HepG2 (cell line): ENCODE results near the gene ENG. TPM values are rescaled to one million over a fixed set of nuclear protein-coding genes. Genes with fewer than 3 reads are reported as not detected.

Experiments
- ATAC-seq: fragments of 200-7000 bp; cut with Tn5 transposase; 3 replicates; pipeline ENCODE4 v1.9.1; 2020; ENCODE audit warnings: mild to moderate bottlenecking, moderate library complexity
- BruUV-seq: library from RNA; stranded (reverse); fragments of 400-500 nt; replicated peaks from 2 replicates; lab custom pipeline; 2021; lab: Mats Ljungman, UMichigan
- CTCF ChIA-PET: fragments of 300-600 bp; formaldehyde crosslinking; extraction: SDS; loops from one replicate; lab custom pipeline; 2021; ENCODE audit warnings: low total read pairs, inconsistent platforms, low intra/inter-chr PET ratio; lab: Yijun Ruan, JAX
- POLR2A ChIA-PET: fragments of 350-600 bp; sonication (Branson Sonifier 250); formaldehyde crosslinking; loops from one replicate; lab custom pipeline; 2020; ENCODE audit warnings: antibody characterized with exemption, inconsistent platforms; lab: Yijun Ruan, JAX
- DNase-seq: peaks from one replicate; pipeline ENCODE4 v3.0.0-alpha.2; 2015; ENCODE audit warnings: low spot score
- FAIRE-seq: peaks from 3 replicates; lab custom pipeline; 2011; peaks lifted over from hg19 to GRCh38; lab: Jason Lieb, UNC
- H2AFZ ChIP-seq: one replicate; pipeline ENCODE4 v1.6.1; 2011; ENCODE audit warnings: low read length, inconsistent platforms
- H3K27ac ChIP-seq: fragments of 300-600 bp; 3 replicates; pipeline ENCODE4 v1.8.0; 2011; ENCODE audit warnings: mixed run types, mild to moderate bottlenecking, mixed read lengths, low read length, inconsistent platforms; ENCODE audit not compliant: insufficient read depth; ENCODE audit errors: extremely low read length
- H3K27me3 ChIP-seq, 2 experiments: fragments of 200-600 bp in 1 of 2; 2 replicates in 1 of 2; 3 replicates in 1 of 2; pipeline versions ENCODE4 v1.6.0 to v1.8.0; 2011; ENCODE audit warnings: low read length in 2 of 2, mild to moderate bottlenecking in 2 of 2, moderate library complexity in 2 of 2, inconsistent platforms in 1 of 2; ENCODE audit not compliant: insufficient read depth in 2 of 2, control insufficient read depth in 1 of 2
- H3K36me3 ChIP-seq, 2 experiments: fragments of 200-600 bp in 1 of 2; replicated peaks in 1 of 2; 2 replicates in 1 of 2; 3 replicates in 1 of 2; pipeline versions ENCODE4 v1.5.1 to v1.8.0; 2011; ENCODE audit warnings: low read length in 2 of 2, inconsistent platforms in 1 of 2; ENCODE audit not compliant: insufficient read depth in 2 of 2, control insufficient read depth in 1 of 2
- H3K4me1 ChIP-seq: 2 replicates; pipeline ENCODE4 v1.5.1; 2012; ENCODE audit warnings: low read length, inconsistent platforms; ENCODE audit not compliant: insufficient read depth
- H3K4me2 ChIP-seq: 2 replicates; pipeline ENCODE4 v1.6.0; 2011; ENCODE audit warnings: low read depth, low read length, inconsistent platforms
- H3K4me3 ChIP-seq, 3 experiments: fragments of 200-600 bp in 1 of 3; sonication (generic), shearing (Covaris generic) in 1 of 3; replicated peaks in 1 of 3; 2 replicates each; pipeline ENCODE4 v1.5.1; 2011 to 2016; ENCODE audit warnings: low read length in 3 of 3, inconsistent platforms in 2 of 3, low read depth in 2 of 3, mild to moderate bottlenecking in 2 of 3, control low read depth in 1 of 3, mixed read lengths in 1 of 3; ENCODE audit not compliant: insufficient read depth in 1 of 3
- H3K79me2 ChIP-seq: one replicate; pipeline ENCODE4 v1.6.1; 2011; ENCODE audit warnings: low read length, inconsistent platforms; ENCODE audit not compliant: insufficient read depth
- H3K9ac ChIP-seq: 2 replicates; pipeline ENCODE4 v1.6.0; 2011; ENCODE audit warnings: mild to moderate bottlenecking, low read depth, low read length, inconsistent platforms; ENCODE audit not compliant: insufficient read depth
- H3K9me3 ChIP-seq: 2 replicates; pipeline ENCODE4 v1.5.1; 2012; ENCODE audit warnings: mild to moderate bottlenecking, low read length
- H4K20me1 ChIP-seq: 2 replicates; pipeline ENCODE4 v1.6.0; 2011; ENCODE audit warnings: inconsistent platforms, mild to moderate bottlenecking, low read length, moderate library complexity; ENCODE audit not compliant: insufficient read depth
- BCL6 ChIP-seq: IDR thresholded peaks from 2 replicates; pipeline ENCODE4 v1.6.1; 2016; ENCODE audit warnings: missing genetic modification reagents, missing compliant biosample characterization
- DR1 ChIP-seq: sonication (generic); formaldehyde crosslinking; IDR thresholded peaks from 2 replicates; pipeline ENCODE4 v1.8.0; 2021; ENCODE audit warnings: mild to moderate bottlenecking, missing genetic modification reagents, inconsistent platforms
- FOXO1 ChIP-seq: sonication (generic); formaldehyde crosslinking; IDR thresholded peaks from 2 replicates; pipeline ENCODE4 v1.4.0; 2020; ENCODE audit warnings: missing genetic modification reagents
- IKZF4 ChIP-seq: sonication (generic); formaldehyde crosslinking; IDR thresholded peaks from 2 replicates; pipeline ENCODE4 v1.5.1; 2020; ENCODE audit warnings: borderline replicate concordance, mild to moderate bottlenecking, low read depth, missing genetic modification reagents; ENCODE audit errors: not compliant biosample characterization
- LCORL ChIP-seq, 2 experiments: fragments of 450-650 bp in 1 of 2; sonication (generic) in 1 of 2; formaldehyde crosslinking in 1 of 2; IDR thresholded peaks; 2 replicates each; pipeline versions ENCODE4 v1.5.0 to v1.6.1; 2017 to 2020; ENCODE audit warnings: antibody characterized with exemption in 1 of 2, missing genetic modification reagents in 1 of 2
- MNT ChIP-seq: fragments of 450-650 bp; IDR thresholded peaks from 2 replicates; pipeline ENCODE4 v1.6.1; 2016
- NCOA2 ChIP-seq: sonication (generic); formaldehyde crosslinking; IDR thresholded peaks from 2 replicates; pipeline ENCODE4 v1.8.0; 2022; ENCODE audit warnings: inconsistent platforms
- NFATC3 ChIP-seq: sonication (generic); formaldehyde crosslinking; IDR thresholded peaks from 2 replicates; pipeline ENCODE4 v1.5.1; 2020; ENCODE audit warnings: mild to moderate bottlenecking, missing genetic modification reagents
- NFRKB ChIP-seq: fragments of 450-650 bp; IDR thresholded peaks from 2 replicates; pipeline ENCODE4 v1.6.1; 2017
- SNAPC5 ChIP-seq: sonication (generic); formaldehyde crosslinking; IDR thresholded peaks from 2 replicates; pipeline ENCODE4 v1.8.1; 2023; ENCODE audit warnings: mild to moderate bottlenecking, missing genetic modification reagents, borderline replicate concordance
- SRY ChIP-seq: sonication (generic); formaldehyde crosslinking; IDR thresholded peaks from 2 replicates; pipeline ENCODE4 v1.8.0; 2022; ENCODE audit warnings: mild to moderate bottlenecking, missing genetic modification reagents
- YEATS2 ChIP-seq: sonication (generic); formaldehyde crosslinking; IDR thresholded peaks from 2 replicates; pipeline ENCODE4 v1.4.0; 2020; ENCODE audit warnings: missing genetic modification reagents, borderline replicate concordance
- ZBTB33 ChIP-seq: sonication (generic); formaldehyde crosslinking; IDR thresholded peaks from 2 replicates; pipeline ENCODE4 v1.4.0; 2020; ENCODE audit warnings: missing genetic modification reagents
- ZBTB8A ChIP-seq: sonication (generic); formaldehyde crosslinking; IDR thresholded peaks from 2 replicates; pipeline ENCODE4 v1.4.0; 2020; ENCODE audit warnings: mild to moderate bottlenecking, low read depth, missing genetic modification reagents, borderline replicate concordance
- ZNF205 ChIP-seq: IDR thresholded peaks from 2 replicates; pipeline ENCODE4 v1.6.1; 2018; ENCODE audit warnings: missing biosample characterization, missing genetic modification reagents
- ZNF280B ChIP-seq: sonication (generic); formaldehyde crosslinking; IDR thresholded peaks from 2 replicates; pipeline ENCODE4 v1.5.0; 2020; ENCODE audit warnings: missing genetic modification reagents, mild to moderate bottlenecking, borderline replicate concordance
- ZNF414 ChIP-seq: sonication (generic); formaldehyde crosslinking; IDR thresholded peaks from 2 replicates; pipeline ENCODE4 v1.5.0; 2020; ENCODE audit warnings: missing genetic modification reagents
- ZNF674 ChIP-seq: sonication (generic); formaldehyde crosslinking; IDR thresholded peaks from 2 replicates; pipeline ENCODE4 v1.5.0; 2020; ENCODE audit warnings: low read depth, mild to moderate bottlenecking, missing genetic modification reagents
- WGBS: methylation state at CpG from one replicate; pipeline ENCODE4 v1.1.6; 2017; ENCODE audit warnings: low lambda C conversion rate; 5-methylcytosine and 5-hydroxymethylcytosine counted together
- in situ Hi-C: cut with HindIII; loops from 2 replicates; pipeline ENCODE4 v1.10.0; 2017; ENCODE audit warnings: low pct_unique_long_range_greater_than_20kb; ENCODE audit not compliant: extremely low pct_ligation_motif_present
- intact Hi-C: fragments of 100-400 bp; cut with micrococcal nuclease; formaldehyde crosslinking; loops from one replicate; pipeline ENCODE4 v1.10.0; 2022; ENCODE audit not compliant: unreplicated experiment
- polyA plus RNA-seq, 8 experiments: library from polyadenylated mRNA; depleted of rRNA in 3 of 8; stranded (reverse) in 7 of 8; unstranded in 1 of 8; fragments of >200 nt; fragmentation: Illumina TruSeq in 4 of 8; extraction: Trizol in 4 of 8; gene quantifications; 2 replicates each; pipeline versions ENCODE4 v1.2.1 to v1.2.3, GENCODE V29; 2011 to 2016; ENCODE audit warnings: low read depth in 4 of 8, missing spikeins in 1 of 8, mixed read lengths in 1 of 8; ENCODE audit not compliant: insufficient read depth in 1 of 8
- total RNA-seq, 5 experiments: library from RNA; depleted of rRNA; stranded (reverse); fragments of >200 nt; fragmentation: Illumina TruSeq; extraction: Trizol; gene quantifications; 2 replicates each; pipeline ENCODE4 v1.2.3, GENCODE V29; 2016; ENCODE audit warnings: low read depth in 1 of 5

ENG gene
- total and polyA plus RNA-seq, 2 of the 13 experiments (the other 11 are each of a cell fraction or from before 2014, with no cell fraction given), result 0.02 to 1.1 TPM

- no peak for FAIRE-seq
- peak overlapping the region; percentile 57 for H3K4me2 ChIP-seq
- TF ChIP-seq BCL6 (CRISPR knock-in tag) (peak; percentile 58; the same call in 1 of the 2 replicates), SRY (CRISPR knock-in tag) (no peak), NCOA2 (CRISPR knock-in tag) (no peak), ZBTB8A (CRISPR knock-in tag) (no peak), ZNF414 (CRISPR knock-in tag) (no peak), DR1 (CRISPR knock-in tag) (no peak), ZNF280B (CRISPR knock-in tag) (no peak), LCORL (IDR thresholded peaks at IDR 0.05) (no peak), LCORL (CRISPR knock-in tag; IDR thresholded peaks at IDR 0.05) (no peak), YEATS2 (no peak), IKZF4 (CRISPR knock-in tag) (no peak), SNAPC5 (CRISPR knock-in tag) (no peak), MNT (no peak), NFRKB (no peak), NFATC3 (CRISPR knock-in tag) (no peak), ZNF674 (CRISPR knock-in tag) (no peak), FOXO1 (no peak), ZNF205 (CRISPR knock-in tag) (no peak), ZBTB33 (peak; percentile 49; the same call in 1 of the 2 replicates)
Measured at GRCh38 chr9:127846443-127847177, 7.8 kb downstream of the ENG start.

More at GRCh38 chr9:127846443-127847177, 7.8 kb downstream of the ENG start:
- no peak overlapping the region for H3K27ac ChIP-seq
- ATAC-seq, result peak; percentile 45
- H4K20me1 ChIP-seq, result no peaks in the 10 kb centered on the region
- H3K27me3 ChIP-seq, result no peaks in the 10 kb centered on the region
- BruUV-seq, result no TSS peak
- no peak for DNase-seq
- POLR2A ChIA-PET, result interaction anchor here (1.1 kb wide), 1 partner anchor 46 kb away, joined by 3 read pairs; no protein-coding TSS in a partner anchor
- peaks cover 80% of the 10 kb centered on the region for H3K4me1 ChIP-seq
- in situ Hi-C loops, result no loop called here
- H3K79me2 ChIP-seq, result no peaks in the 10 kb centered on the region
- H3K9me3 ChIP-seq, result 0 out of 2 replicates have a peak, but pooled peaks cover 7% of the 10 kb centered on the region
- CTCF ChIA-PET, result no interaction called here
- H2AFZ ChIP-seq, result no peak overlapping the region
- 38% methylated on average over 11 of the region's 18 CpGs for WGBS
- intact Hi-C loops, result no loop called here
- H3K4me3 ChIP-seq, result peak overlapping the region in 1 of 3 experiments; percentile 40; a peak in 2 of 6 replicates
- no peaks in the 10 kb centered on the region for H3K36me3 ChIP-seq
- peak overlapping the region; percentile 35; the same call in 1 of the 2 replicates for H3K9ac ChIP-seq
